DMS114 treated with DMSO at 0.1 percent for 48 hours (cell line): ENCODE data around the gene TRDN.

Experiments used
- DNase-seq: peaks from one replicate; lab custom pipeline; 2025; ENCODE audit not compliant: unreplicated experiment; lab: John Stamatoyannopoulos, UW

TRDN gene

DNA sequence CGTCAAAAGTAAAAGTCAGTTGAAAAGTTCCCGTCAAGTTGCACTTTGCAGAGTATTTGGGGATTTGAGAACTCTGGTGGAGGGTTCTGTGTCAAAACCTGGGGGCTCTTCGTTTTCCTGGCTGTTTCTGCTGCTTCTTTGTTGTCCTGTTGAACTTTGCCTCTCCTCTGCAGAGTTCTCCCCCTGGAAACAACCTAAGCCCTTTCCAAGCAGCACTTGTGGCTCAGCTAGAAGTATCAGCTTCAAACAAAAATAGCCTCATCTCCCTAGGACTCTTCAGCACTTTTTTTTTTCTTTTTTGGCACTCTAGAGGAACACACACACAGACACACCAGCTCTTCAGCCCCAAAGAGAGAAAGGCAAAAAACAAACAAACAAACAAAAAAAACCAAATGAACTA is at the start of gene TRDN:
TSS of gene TRDN (minus strand) at position 169 of the 400 bp plus-strand sequence. CDS start 175 bp downstream, outside the sequence.
- no peak for DNase-seq

GRCh38 chr6:123681957-123682462 is 45.3 kb upstream of the TRDN start:
- no peak for DNase-seq

- no peak for DNase-seq
Measured at GRCh38 chr6:123677897-123678296, 41.1 kb upstream of the TRDN start.

- DNase-seq = no peak
Measured at GRCh38 chr6:123676793-123677192, 40.0 kb upstream of the TRDN start.

DNA sequence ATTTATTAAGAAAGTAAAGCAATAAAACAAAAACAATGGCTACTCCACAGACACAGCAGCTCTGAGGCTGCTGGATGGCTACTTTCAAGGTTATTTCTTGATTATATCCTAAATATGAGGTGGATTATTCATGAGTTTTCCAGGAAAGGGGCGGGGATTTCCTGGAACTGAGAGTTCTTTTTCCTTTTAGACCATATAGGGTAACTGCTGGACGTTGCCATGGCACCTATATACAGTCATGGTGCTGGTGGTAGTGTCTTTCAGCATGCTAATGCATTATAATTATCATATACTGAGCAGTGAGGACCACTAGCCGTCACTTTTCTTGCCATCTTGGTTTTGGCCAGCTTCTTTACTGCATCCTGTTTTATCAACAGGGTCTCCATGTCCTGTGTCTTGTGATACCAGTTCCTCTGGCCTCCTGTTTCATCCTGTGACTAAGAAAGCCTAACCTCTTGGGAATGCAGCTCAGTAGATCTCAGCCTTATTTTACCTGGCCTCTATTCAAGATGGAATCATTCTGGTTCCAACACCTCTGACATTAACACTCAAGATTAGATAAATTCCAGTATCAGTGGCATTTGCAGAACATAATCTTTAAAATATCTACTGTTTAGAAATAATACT is 32.3 kb upstream of the TRDN start:
- DNase-seq = no peak

- no peak for DNase-seq
Measured at GRCh38 chr6:123668063-123668462, 31.3 kb upstream of the TRDN start.

- no peak for DNase-seq
Measured at GRCh38 chr6:123663436-123663835, 26.7 kb upstream of the TRDN start.

GRCh38 chr6:123662757-123663156 is 26.0 kb upstream of the TRDN start:
- no peak for DNase-seq

GRCh38 chr6:123661105-123661891 is 24.5 kb upstream of the TRDN start:
- DNase-seq = no peak

DNA sequence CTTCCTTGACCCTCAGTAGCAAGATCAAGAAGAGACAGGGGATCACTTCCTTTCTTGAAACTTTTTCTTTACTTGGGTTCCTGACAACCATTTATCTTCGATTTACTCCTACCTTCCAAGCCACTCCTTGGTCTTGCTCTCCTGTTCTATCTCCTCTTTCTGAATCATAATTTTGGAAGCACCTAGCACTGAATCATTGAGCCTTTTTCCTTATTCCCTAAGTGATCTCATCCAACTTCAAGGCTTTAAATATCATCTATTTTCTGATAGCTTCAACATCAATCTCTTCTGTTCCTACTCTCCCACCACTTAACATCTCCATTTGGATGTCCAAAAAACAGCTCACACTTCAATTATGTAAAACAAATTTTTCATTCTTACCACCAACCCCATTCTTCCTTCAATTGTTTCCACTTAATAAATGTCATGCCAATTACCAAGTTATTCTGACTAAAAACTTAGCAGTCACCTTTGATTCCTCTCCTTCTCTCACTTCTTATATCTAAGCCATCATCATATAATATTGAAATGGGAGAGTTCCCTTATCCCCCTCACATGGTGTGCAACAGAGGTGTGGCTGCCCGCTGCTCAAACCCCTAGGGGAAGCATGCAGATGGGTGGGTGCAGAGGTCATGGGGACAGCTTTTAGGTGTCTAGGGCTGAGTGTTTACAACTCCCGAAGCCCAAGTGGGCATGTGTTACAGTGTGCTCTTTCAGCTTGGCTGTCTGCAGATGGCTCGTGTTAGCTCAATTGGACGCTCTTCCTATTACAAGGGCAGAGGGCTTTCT is 23.4 kb upstream of the TRDN start:
- no peak for DNase-seq

DNA sequence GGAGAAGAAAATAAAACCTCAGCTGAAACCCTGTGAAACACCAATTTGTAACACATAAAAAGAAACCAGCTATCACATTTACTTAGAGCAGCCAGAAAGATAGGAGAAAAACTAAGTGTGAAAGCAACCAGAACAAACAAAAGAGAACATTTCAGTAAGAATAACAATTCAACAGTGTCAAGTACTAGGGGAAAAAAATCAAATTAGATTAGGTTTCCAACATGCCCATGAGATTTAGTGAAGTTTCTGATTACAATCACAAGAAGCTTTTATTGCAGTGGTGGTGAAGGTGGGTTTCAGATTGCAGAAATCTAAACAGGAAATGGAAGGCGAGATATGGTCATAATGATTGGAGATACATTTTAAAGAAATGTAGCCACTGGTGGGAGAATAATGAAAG is 22.1 kb upstream of the TRDN start:
- no peak for DNase-seq

DNA sequence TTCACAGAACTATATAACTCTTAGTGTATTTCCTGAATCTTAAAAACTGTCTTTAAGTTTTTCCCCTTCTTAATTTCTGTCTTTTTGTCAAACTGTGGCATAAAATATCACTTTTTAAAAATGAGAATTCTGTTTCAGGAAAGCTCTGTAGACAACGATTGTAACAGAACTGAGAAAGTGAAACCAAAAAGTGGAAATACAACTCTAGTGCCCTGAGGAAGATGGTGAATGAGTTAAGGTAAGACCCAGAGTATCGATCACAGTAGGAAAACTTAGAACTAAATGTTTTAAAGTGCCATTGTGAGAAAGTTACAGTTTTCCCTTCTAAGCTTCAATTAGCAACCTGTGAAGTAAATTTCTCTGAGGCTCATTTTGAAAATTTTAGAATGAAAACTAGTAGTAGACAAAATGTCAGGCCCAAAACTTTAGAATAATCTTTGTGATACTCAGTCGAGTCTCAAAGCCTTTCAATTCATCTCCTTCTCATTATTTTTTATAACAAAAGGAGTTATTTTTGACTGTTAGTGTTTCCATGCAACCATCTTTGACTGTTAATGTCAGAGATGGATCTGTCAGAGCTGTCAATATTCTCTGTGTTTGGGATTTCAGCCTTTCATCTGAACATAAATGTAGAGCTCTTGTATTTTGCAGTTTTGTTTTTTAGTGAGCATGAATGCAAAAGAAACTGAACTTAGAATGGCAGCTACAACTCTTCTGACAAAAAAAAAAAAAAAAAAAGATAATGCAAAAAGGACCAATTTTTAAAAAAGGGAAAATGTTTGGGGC is 19.0 kb upstream of the TRDN start:
- no peak for DNase-seq

- DNase-seq = no peak
Measured at GRCh38 chr6:123648723-123649122, 12.0 kb upstream of the TRDN start.

- DNase-seq = no peak
Measured at GRCh38 chr6:123648020-123648580, 11.3 kb upstream of the TRDN start.

DNA sequence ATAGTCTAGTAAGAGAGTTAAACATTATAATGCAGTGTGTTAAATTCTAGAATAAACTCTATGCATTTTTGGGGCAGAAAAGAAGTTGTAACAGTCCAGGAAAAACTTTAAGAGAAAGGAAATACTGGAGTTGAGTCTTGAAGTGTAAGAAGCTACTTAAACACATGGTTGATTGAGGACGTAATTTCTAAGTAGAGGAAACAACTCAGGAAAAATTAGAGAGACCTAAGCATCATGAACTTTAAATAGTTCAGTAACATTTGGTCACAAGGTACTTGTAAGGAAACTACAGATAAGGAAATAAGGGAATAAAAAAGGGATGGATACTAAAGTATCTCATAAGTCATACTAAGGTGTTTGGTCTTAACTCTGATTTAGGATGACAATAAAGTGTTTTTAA is 4.7 kb upstream of the TRDN start:
- no peak for DNase-seq

DNA sequence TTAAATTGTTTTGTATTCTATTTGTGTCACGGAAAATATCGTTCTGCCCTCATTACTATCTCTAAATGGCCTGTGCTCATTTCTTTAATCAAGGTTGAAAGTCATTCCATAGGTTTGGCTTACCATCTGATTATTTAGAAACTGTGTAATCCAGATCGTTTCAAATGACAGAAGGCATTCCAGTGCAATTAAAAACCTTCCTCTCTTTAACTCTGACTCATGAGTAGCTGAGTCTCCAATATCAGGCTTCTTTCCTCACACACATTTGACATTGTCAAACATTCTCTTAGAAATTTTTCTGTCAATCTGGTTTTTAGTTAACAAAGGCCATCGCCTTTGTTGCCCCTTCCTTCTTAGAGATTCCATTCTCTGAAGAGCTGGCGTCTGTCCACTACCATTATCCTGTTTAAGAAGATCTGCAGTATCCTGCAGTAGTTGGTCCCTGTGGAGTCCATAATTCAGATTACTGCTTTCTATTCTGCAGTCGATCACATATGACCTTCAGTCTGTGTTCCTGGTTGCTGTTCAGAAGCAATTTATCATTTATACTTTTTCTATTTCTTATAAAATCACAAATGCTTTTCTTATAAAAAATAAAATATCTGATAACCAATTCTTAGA is 3.9 kb upstream of the TRDN start:
- DNase-seq = no peak

GRCh38 chr6:123638865-123639264 is 2.1 kb upstream of the TRDN start:
- no peak for DNase-seq

DNA sequence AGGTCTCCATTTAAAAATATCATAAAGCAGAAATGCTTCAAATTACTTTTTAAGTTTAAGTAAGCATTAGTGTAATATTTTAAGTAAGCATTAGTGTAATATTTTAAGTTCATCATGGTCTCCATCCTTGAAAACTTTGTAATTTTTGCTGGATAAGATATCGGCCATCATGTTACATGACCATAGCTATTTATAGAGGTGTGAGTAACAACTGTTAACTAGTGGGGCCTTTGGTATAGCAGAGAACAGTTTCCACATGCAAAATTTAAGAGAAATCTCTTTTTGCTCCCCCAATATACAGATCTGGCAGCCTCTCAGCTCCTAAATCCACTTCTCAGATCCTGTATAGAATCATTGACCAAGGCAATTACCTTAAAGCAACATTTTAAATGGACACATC is 468 bp downstream of the TRDN start:
- DNase-seq = no peak

- no peak for DNase-seq
Measured at GRCh38 chr6:123635567-123635966, 1.2 kb downstream of the TRDN start.

DNA sequence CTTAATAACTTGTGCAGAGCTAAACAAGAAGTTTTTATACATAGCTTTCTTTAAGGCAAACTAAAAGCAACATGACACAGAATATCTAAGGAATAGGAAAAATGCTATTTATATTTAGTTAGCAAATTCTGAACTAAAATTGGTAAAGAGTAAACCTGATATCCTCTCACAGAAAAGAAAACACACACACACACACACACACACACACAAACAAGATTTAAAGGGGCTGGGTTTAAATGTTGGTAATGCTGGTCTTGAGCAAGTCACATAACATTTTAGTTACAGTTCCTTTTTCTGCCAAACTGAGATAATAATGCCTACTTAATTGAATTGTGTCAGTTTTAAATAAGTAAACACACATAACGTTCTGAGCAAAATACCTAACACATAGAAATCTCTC is 1.6 kb downstream of the TRDN start:
- no peak for DNase-seq
